Activated B cell treated with CpG ODN at 0.5 μM for 24 hours (primary cell): Measurements from ENCODE around the gene ABHD12. TPM values are rescaled to one million over a fixed set of nuclear protein-coding genes. Genes with fewer than 3 reads are reported as not detected.

ENCODE experiments used
- ATAC-seq: fragments of 200-7000 bp; cut with Tn5 transposase; one replicate; pipeline ENCODE4 v1.10.0; 2021; ENCODE audit warnings: low read depth, mild to moderate bottlenecking, moderate library complexity
- CTCF ChIA-PET: fragments of 350-600 bp; sonication (Branson Sonifier 250); formaldehyde crosslinking; loops from one replicate; lab custom pipeline; 2021; ENCODE audit warnings: antibody characterized with exemption; lab: Charles Lee
- POLR2A ChIA-PET: fragments of 350-600 bp; sonication (Branson Sonifier 250); formaldehyde crosslinking; loops from one replicate; lab custom pipeline; 2021; ENCODE audit warnings: antibody characterized with exemption; lab: Charles Lee
- DNase-seq: peaks from one replicate; pipeline ENCODE4 v3.0.0; 2022
- H3K27ac Mint-ChIP-seq: one replicate; pipeline ENCODE4 v1.8.0; 2020; ENCODE audit warnings: mixed read lengths
- H3K27me3 Mint-ChIP-seq: one replicate; pipeline ENCODE4 v1.8.0; 2021; ENCODE audit warnings: mixed read lengths
- H3K36me3 Mint-ChIP-seq: one replicate; pipeline ENCODE4 v1.8.0; 2021; ENCODE audit warnings: low read depth, mixed read lengths
- H3K4me1 Mint-ChIP-seq: one replicate; pipeline ENCODE4 v1.8.0; 2021; ENCODE audit warnings: mixed read lengths
- H3K4me3 Mint-ChIP-seq: one replicate; pipeline ENCODE4 v1.8.0; 2020; ENCODE audit warnings: mild to moderate bottlenecking, mixed read lengths
- H3K9me3 Mint-ChIP-seq: one replicate; pipeline ENCODE4 v1.8.0; 2020; ENCODE audit warnings: mixed read lengths
- CTCF ChIP-seq: fragments of 200-600 bp; IDR thresholded peaks from one replicate; pipeline ENCODE4 v1.8.0; 2022; ENCODE audit warnings: antibody characterized with exemption, mild to moderate bottlenecking
- intact Hi-C: fragments of 100-400 bp; cut with micrococcal nuclease; formaldehyde crosslinking; loops from one replicate; pipeline ENCODE4 v1.15.1; 2024
- total RNA-seq: library from RNA; stranded (reverse); gene quantifications from 2 replicates; pipeline ENCODE4 v1.2.3, GENCODE V29; 2022

ABHD12 gene
- total RNA-seq, 1 donor from 2014 or later = 16.3 TPM

GRCh38 chr20:25273046-25273445 lies 117.6 kb downstream of the ABHD12 start:
- no peaks in the 10 kb centered on the region for H3K9me3 Mint-ChIP-seq
- no peaks in the 10 kb centered on the region for H3K27me3 Mint-ChIP-seq
- intact Hi-C loops = no loop called here
- H3K27ac Mint-ChIP-seq = no peak overlapping the region
- CTCF ChIA-PET = no interaction called here
- DNase-seq (peak; percentile 8), ATAC-seq (no peak)
- TF ChIP-seq CTCF = no peak
- POLR2A ChIA-PET = no interaction called here
- H3K36me3 Mint-ChIP-seq = peaks cover 77% of the 10 kb centered on the region
- no peak overlapping the region for H3K4me3 Mint-ChIP-seq
- no peaks in the 10 kb centered on the region for H3K4me1 Mint-ChIP-seq

- no peak overlapping the region for H3K27ac Mint-ChIP-seq
- no peaks in the 10 kb centered on the region for H3K4me1 Mint-ChIP-seq
- H3K4me3 Mint-ChIP-seq = no peak overlapping the region
- ATAC-seq = no peak
- no peaks in the 10 kb centered on the region for H3K27me3 Mint-ChIP-seq
- H3K9me3 Mint-ChIP-seq = no peaks in the 10 kb centered on the region
- CTCF ChIA-PET = no interaction called here
- TF ChIP-seq CTCF = no peak
- intact Hi-C loops = no loop called here
- H3K36me3 Mint-ChIP-seq = peaks cover 73% of the 10 kb centered on the region
- peak; percentile 4 for DNase-seq
- POLR2A ChIA-PET = no interaction called here
Measured at GRCh38 chr20:25272223-25273000, 118.2 kb downstream of the ABHD12 start.

GRCh38 chr20:25271486-25272222 lies 119.0 kb downstream of the ABHD12 start:
- Mint-ChIP-seq H3K9me3 (no peaks in the 10 kb centered on the region), H3K27me3 (no peaks in the 10 kb centered on the region), H3K27ac (no peak overlapping the region), H3K4me1 (no peaks in the 10 kb centered on the region), H3K36me3 (peaks cover 65% of the 10 kb centered on the region), H3K4me3 (no peak overlapping the region)
- TF ChIP-seq CTCF = no peak
- intact Hi-C loops = no loop called here
- POLR2A ChIA-PET = no interaction called here
- peak; percentile 0 for DNase-seq
- no peak for ATAC-seq
- CTCF ChIA-PET = no interaction called here

GRCh38 chr20:25270829-25271251 lies 119.8 kb downstream of the ABHD12 start:
- ATAC-seq = no peak
- Mint-ChIP-seq H3K4me3 (no peak overlapping the region), H3K9me3 (no peaks in the 10 kb centered on the region), H3K27ac (no peak overlapping the region), H3K27me3 (no peaks in the 10 kb centered on the region), H3K36me3 (peaks cover 58% of the 10 kb centered on the region), H3K4me1 (no peaks in the 10 kb centered on the region)
- DNase-seq = peak; percentile 9
- intact Hi-C loops = no loop called here
- no peak for TF ChIP-seq CTCF
- POLR2A ChIA-PET = no interaction called here
- CTCF ChIA-PET = no interaction called here

- ChIA-PET POLR2A (no interaction called here), CTCF (interaction anchor here (0.6 kb wide), 1 partner anchor 18 kb away, joined by 3 read pairs; no protein-coding TSS in a partner anchor)
- no peak for TF ChIP-seq CTCF
- Mint-ChIP-seq H3K9me3 (no peaks in the 10 kb centered on the region), H3K4me1 (no peaks in the 10 kb centered on the region), H3K27me3 (no peaks in the 10 kb centered on the region), H3K27ac (no peak overlapping the region), H3K36me3 (peaks cover 50% of the 10 kb centered on the region), H3K4me3 (no peak overlapping the region)
- ATAC-seq = no peak
- no peak for DNase-seq
- intact Hi-C loops = no loop called here
Measured at GRCh38 chr20:25269833-25270170, 120.8 kb downstream of the ABHD12 start.
